ENCODE results near the gene MACROD2.
"Not testable (repeated sequence)": the region's sequence is repeated elsewhere in the genome, so short reads cannot be mapped to it uniquely, and the experiment has no call there.

Gene MACROD2

GRCh38 chr20:14418376-14418775, 423.1 kb downstream of the MACROD2 start:
- no peak for DNase-seq

DNA sequence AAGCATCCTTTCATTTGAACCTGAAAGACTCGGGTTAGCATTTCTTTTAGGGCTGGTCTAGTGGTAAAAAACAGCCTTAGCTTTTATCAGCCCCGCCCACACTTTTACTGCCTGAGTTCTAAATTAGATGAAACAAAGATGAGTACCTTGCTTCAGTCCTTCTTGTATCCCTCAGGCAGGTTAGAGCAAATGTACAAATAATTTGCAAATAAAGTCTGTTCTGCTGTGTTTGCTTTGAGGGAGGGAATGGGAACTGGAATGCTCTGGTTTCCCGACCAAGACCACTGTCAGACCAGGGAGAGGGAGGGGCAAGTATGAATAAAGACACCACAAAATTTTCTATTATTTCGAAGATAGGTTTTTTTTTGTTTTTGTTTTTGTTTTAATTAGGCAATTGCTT, 427.6 kb downstream of the MACROD2 start:
- no peak for DNase-seq

- no peak for DNase-seq
Observed at GRCh38 chr20:14431568-14431967, 436.3 kb downstream of the MACROD2 start.

DNA sequence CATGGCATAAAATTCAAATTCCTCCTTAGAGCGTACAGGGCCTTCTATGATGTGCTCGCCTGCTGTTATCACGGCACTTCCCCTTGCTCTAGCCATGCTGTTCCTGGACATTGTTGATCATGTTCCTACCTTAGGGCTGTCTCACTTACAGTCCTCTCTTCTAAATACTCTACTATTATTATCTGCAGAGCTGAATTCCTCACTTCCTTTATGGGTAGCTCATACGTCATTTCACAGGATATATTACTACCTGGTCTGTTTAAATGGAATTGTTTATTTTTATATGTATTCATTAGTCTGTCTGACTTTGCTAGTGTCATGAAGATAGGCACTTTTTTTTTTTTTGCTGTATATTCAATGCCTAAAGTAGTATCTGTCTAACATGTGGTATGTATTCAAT, 436.8 kb downstream of the MACROD2 start:
- no peak for DNase-seq

- DNase-seq: no peak
Observed at GRCh38 chr20:14432597-14432996, 437.3 kb downstream of the MACROD2 start.

DNA sequence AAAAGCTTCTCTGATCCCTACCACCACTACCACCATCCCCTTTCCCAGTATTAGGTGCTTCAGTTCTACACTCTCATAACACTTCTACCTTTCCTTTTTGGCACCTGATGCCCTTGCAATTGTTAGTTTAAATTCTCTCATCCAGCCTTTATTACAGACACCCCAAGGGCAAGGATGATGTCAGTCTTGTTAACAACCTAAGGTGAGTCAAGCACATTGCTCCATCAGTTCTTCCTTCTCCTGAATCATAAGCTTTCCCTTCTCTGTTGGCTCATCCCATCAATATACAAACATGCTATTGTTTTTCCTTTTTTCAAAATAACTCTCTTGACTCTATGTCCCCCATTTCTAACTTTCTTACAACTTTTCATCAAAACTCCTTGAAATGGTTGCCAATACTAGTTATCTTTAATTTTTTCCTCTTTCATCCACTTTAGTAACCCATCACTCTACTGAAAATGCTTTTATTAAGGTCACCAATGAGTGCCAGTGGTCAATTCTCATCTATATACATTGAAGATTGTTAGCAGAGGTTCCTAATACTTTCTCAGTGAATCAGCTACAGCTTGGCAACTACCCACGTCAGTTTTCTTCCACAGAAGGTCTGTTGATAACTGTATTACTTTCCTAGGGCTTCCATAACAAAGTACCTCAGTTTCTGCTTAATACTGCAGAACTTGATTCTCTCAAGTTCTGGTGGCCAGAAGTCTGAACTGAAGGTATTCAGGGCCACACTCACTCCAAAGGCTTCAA, 439.2 kb downstream of the MACROD2 start:
- DNase-seq: no peak

DNA sequence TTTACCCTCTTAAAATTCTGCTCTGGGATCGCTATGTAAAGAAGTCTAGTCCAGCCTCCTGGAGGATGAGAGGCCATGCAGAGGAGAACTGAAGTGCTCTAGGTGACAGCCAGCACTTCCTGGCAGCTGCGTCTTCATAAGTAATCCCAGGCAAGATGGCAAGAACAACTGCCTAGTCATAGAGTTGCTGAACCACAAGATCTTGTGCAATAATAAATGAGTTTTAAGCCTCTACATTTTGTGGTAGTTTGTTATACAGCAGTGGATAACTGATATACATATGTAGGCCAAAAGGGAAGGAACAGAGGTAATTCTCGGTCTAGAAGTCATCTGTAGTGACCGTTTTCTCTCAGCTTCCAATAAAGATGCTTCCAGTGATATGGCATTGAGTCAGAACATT, 445.9 kb downstream of the MACROD2 start:
- DNase-seq: no peak

GRCh38 chr20:14444106-14444505, 448.8 kb downstream of the MACROD2 start:
- no peak for DNase-seq

DNA sequence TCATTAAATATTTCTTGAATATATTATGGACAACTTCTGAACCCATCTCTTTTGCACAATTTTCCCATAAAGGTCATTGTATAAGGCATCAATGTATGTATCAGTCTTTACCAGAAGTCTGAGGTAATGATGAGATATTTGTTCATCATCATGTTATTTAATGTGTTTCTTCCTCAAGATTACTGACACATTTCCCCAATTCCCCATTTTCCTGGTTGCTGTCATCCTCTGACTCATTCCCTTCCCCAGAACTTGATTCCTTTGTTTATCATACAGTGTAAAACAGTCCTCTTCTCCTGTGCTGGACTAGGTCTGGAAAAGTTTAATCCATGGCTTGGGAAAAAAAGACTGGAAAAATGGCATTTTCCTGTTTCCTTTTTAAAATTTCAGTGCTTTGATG, 450.0 kb downstream of the MACROD2 start:
- no peak for DNase-seq

DNA sequence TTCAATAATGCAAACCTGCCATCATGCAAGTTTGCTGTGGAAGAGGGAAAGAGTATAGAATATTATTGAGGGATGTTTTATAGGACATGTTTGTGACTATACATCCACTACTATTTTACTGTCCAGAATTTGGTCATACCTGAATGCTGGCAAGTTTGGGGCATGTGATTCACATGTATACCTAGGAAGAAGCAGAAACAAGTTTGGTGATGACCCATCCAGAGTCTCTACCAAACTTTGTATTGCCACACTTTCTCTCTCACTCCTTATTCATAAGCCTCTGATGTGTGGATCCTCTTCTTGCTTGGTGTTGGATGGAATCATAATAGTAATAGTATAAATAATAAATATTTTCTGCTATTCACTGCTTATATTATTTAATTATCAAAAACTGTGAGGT, 450.6 kb downstream of the MACROD2 start:
- no peak for DNase-seq

- no peak for DNase-seq
Observed at GRCh38 chr20:14446446-14446845, 451.1 kb downstream of the MACROD2 start.

DNA sequence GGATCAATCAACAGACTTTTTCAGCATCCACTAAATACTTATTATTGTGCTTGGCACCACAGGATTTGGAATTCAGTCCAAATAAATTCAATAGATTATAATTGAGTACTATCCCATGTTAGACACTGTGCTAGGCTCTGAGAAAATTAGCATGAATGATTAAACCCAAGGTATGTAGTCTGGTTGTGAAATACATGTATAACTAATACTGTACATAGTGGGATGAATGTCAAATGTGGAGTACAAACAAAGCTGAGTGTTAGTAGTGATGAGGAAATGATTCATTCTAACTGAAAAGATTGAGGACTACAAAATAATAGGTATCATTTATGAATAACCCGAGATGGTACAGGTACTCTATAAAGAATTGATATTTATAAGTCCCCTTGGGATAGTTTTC, 454.0 kb downstream of the MACROD2 start:
- no peak for DNase-seq

DNA sequence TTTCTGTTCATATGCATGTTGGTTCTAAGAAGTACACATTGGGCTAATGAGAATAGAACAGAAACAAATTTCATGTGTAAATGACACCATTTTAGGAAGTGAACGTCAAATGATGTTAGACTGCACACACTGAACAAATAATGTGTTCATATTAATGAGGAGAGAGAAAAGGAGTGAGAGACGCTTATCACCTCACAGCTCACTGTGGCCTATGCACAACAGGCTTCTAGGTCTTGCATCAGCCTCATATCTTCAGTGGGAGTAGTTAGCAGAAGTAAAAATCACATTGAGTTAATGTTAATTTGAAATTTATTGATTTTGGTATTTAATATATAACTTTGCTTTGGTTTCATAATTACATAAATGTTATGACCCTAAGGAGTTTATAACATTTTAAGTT, 454.9 kb downstream of the MACROD2 start:
- DNase-seq: no peak

DNA sequence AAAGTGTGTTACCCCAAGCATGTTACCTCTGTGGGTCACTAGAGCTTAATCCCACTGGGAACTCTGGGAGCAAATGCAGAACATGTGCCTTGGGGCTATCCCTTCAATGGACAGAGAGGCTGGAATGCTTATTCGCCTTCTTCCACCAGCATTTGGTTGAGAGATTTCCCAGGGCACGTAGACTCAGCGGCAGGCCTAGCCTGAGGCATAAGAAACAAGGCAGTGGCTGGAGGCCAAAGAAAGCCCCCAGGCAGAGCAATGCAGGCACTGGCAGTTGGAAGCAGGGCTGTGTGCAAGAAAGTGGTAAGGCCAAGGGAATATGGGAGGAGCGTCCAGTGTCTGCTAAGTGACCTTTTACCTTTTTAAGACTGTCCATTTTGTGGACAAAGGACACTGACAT, 456.1 kb downstream of the MACROD2 start:
- no peak for DNase-seq

DNA sequence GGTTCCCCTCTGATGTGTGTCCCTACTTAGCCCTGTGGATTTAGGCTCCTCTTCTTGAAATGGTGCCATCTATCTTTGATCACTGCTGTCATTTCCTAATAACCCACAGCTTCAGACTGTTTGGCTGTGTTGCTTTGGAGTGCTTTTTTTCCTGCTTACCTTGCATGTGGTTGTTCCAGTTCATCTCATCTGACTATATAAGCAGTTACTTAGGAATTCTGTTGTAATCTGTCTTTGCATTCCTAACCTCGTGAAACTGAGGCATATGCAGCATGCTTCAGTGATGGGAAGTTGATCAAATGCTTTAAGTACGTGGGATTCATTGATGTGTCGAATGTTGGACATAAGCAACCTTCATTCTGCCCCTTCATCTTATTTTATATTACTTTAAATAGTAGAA, 457.9 kb downstream of the MACROD2 start:
- no peak for DNase-seq

GRCh38 chr20:14454296-14454695, 459.0 kb downstream of the MACROD2 start:
- DNase-seq: no peak

DNA sequence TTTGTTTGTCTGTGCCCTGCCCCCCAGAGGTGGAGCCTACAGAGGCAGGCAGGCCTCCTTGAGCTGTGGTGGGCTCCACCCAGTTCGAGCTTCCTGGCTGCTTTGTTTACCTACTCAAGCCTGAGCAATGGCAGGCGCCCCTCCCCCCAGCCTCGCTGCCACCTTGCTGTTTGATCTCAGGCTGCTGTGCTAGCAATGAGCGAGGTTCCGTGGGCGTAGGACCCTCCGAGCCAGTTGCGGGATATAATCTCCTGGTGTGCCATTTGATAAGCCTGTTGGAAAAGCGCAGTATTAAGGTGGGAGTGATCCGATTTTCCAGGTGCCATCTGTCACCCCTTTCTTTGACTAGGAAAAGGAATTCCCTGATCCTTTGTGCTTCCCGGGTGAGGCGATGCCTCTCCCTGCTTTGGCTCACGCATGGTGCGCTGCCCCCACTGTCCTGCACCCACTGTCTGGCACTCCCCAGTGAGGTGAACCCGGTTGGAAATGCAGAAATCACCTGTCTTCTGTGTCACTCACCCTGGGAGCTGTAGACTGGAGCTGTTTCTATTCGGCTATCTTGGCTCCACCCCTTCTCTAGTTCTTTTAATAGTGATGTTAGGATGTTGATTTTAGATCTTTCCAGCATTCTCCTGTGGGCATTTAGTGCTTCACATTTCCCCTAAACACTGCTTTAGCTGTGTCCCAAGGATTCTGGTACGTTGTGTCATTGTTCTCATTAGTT, 471.9 kb downstream of the MACROD2 start:
- not testable (repeated sequence) for DNase-seq

GRCh38 chr20:14470231-14470899, 475.0 kb downstream of the MACROD2 start:
- DNase-seq: no peak

- DNase-seq: no peak
Observed at GRCh38 chr20:14470977-14471661, 475.8 kb downstream of the MACROD2 start.

DNA sequence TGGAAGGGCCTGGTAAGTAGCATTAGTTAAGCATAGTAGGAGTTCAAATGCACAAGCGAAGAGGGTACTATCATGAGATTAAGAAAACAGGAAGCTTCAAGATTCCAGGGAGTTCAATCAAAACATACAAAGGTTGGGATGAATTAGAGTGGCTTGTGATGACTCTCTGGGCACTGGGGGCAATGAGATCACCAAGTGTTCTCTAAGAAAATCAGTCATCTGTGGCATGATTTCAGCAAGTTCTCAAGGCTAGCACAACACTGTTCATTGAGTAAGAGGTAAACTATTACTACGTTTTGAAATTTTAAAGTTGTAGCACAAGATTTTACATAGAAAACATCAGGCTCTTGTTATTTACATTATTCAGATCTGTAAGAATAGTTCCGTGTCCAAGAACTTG, 481.8 kb downstream of the MACROD2 start:
- no peak for DNase-seq

- no peak for DNase-seq
Observed at GRCh38 chr20:14478126-14478525, 482.8 kb downstream of the MACROD2 start.

DNA sequence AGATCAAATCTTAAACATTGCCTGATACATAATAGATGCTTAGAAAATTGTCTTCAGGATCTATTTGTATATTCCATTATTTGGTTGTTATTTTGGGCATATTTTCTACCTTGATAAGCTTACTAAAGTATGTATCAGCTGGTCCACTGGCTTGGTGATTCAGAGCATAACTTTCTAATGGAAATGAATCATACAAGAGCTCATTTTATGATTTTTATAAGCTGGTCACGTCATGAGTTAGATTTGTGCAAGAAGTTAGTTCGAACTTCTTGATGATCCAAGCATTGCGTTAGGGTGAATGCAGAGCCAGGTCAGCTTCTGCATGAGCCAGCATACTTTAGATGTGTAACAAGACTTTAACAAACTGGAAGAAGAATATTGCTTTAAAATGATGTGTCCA, 486.5 kb downstream of the MACROD2 start:
- DNase-seq: no peak

DNA sequence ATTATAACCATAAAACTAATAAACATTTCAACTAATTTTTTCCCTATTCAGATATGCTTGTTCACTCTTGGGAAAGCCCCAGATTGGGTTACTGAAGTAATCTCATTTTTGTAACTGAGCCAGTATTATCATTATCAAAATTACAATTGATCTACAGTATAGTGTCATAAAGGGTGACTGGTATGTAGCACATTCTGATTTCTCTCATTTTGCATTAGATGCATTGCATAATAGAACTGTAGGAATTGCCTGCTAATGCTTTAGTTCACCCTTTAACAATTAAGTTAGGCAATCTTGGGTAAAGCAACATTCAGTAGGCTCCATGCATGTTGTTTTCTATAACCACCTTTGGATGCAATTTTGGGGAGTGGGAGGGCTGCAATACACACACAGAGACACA, 492.9 kb downstream of the MACROD2 start:
- no peak for DNase-seq
